ENCODE data around the gene USH2A. TPM values are rescaled to one million over a fixed set of nuclear protein-coding genes. Genes with fewer than 3 reads are reported as not detected.

USH2A gene
- total RNA-seq, 2 donors from 2014 or later: 0.74 TPM; not detected in 1

GRCh38 chr1:215875712-215876111, 547.5 kb downstream of the USH2A start:
- TF ChIP-seq POLR2AphosphoS5 (IDR thresholded peaks at IDR 0.05): no peak
- Histone ChIP-seq H3K27ac (no peak overlapping the region), H3K27me3 (replicated peaks; ENCODE audit: insufficient read depth) (no peaks in the 10 kb centered on the region), H3K4me3 (no peak overlapping the region), H3K36me3 (no peaks in the 10 kb centered on the region), H3K4me1 (replicated peaks) (no peaks in the 10 kb centered on the region), H3K9me3 (no peaks in the 10 kb centered on the region)
- no peak for DNase-seq (ENCODE audit: low spot score)
- WGBS: 84% methylated on average over 1 of the region's 1 CpG
- intact Hi-C loops (cut with DNase I): no loop called here

- no peaks in the 10 kb centered on the region for H3K9me3 ChIP-seq
- intact Hi-C loops (cut with DNase I): no loop called here
- no peaks in the 10 kb centered on the region for H3K36me3 ChIP-seq
- H3K4me1 ChIP-seq (replicated peaks): no peaks in the 10 kb centered on the region
- no peak for TF ChIP-seq POLR2A (IDR thresholded peaks at IDR 0.05)
- TF ChIP-seq CTCF (IDR thresholded peaks at IDR 0.05): no peak
- no peak for TF ChIP-seq POLR2AphosphoS5 (IDR thresholded peaks at IDR 0.05)
- H3K27ac ChIP-seq: no peak overlapping the region
- H3K27me3 ChIP-seq (replicated peaks; ENCODE audit: insufficient read depth): no peaks in the 10 kb centered on the region
- DNase-seq (ENCODE audit: low spot score): no peak
- WGBS: 87% methylated on average over 3 of the region's 3 CpGs
- no peak overlapping the region for H3K4me3 ChIP-seq
Observed at GRCh38 chr1:215875236-215875635, 548.0 kb downstream of the USH2A start.

GRCh38 chr1:215872658-215873057, 550.6 kb downstream of the USH2A start:
- Histone ChIP-seq H3K9me3 (no peaks in the 10 kb centered on the region), H3K4me1 (replicated peaks) (no peaks in the 10 kb centered on the region), H3K4me3 (no peak overlapping the region), H3K36me3 (no peaks in the 10 kb centered on the region), H3K27me3 (replicated peaks; ENCODE audit: insufficient read depth) (no peaks in the 10 kb centered on the region), H3K27ac (no peak overlapping the region)
- no peak for TF ChIP-seq POLR2AphosphoS5 (IDR thresholded peaks at IDR 0.05)
- no peak for TF ChIP-seq POLR2A (IDR thresholded peaks at IDR 0.05)
- no peak for TF ChIP-seq CTCF (IDR thresholded peaks at IDR 0.05)
- intact Hi-C loops (cut with DNase I): no loop called here
- DNase-seq (ENCODE audit: low spot score): no peak
- 74% methylated on average over 3 of the region's 3 CpGs for WGBS

GRCh38 chr1:215868500-215868899, 554.7 kb downstream of the USH2A start:
- no peak for DNase-seq (ENCODE audit: low spot score)
- Histone ChIP-seq H3K4me1 (replicated peaks) (no peaks in the 10 kb centered on the region), H3K27me3 (replicated peaks; ENCODE audit: insufficient read depth) (no peaks in the 10 kb centered on the region), H3K27ac (no peak overlapping the region), H3K36me3 (no peaks in the 10 kb centered on the region), H3K4me3 (no peak overlapping the region), H3K9me3 (no peaks in the 10 kb centered on the region)
- TF ChIP-seq POLR2A (IDR thresholded peaks at IDR 0.05): no peak
- intact Hi-C loops (cut with DNase I): no loop called here
- WGBS: 42% methylated on average over 1 of the region's 1 CpG

GRCh38 chr1:215865060-215865459, 558.2 kb downstream of the USH2A start:
- DNase-seq (ENCODE audit: low spot score): no peak
- Histone ChIP-seq H3K9me3 (no peaks in the 10 kb centered on the region), H3K4me1 (replicated peaks) (no peaks in the 10 kb centered on the region), H3K4me3 (no peak overlapping the region), H3K27ac (no peak overlapping the region), H3K36me3 (no peaks in the 10 kb centered on the region), H3K27me3 (replicated peaks; ENCODE audit: insufficient read depth) (no peaks in the 10 kb centered on the region)
- TF ChIP-seq POLR2A (IDR thresholded peaks at IDR 0.05) (no peak), CTCF (IDR thresholded peaks at IDR 0.05) (no peak), POLR2AphosphoS5 (IDR thresholded peaks at IDR 0.05) (no peak)
- 57% methylated on average over 3 of the region's 3 CpGs for WGBS
- intact Hi-C loops (cut with DNase I): no loop called here

- H3K9me3 ChIP-seq: no peaks in the 10 kb centered on the region
- DNase-seq (ENCODE audit: low spot score): no peak
- no peaks in the 10 kb centered on the region for H3K4me1 ChIP-seq (replicated peaks)
- no peak overlapping the region for H3K27ac ChIP-seq
- H3K27me3 ChIP-seq (replicated peaks; ENCODE audit: insufficient read depth): no peaks in the 10 kb centered on the region
- H3K36me3 ChIP-seq: no peaks in the 10 kb centered on the region
- TF ChIP-seq POLR2A (IDR thresholded peaks at IDR 0.05): no peak
- no peak for TF ChIP-seq CTCF (IDR thresholded peaks at IDR 0.05)
- no peak for TF ChIP-seq POLR2AphosphoS5 (IDR thresholded peaks at IDR 0.05)
- H3K4me3 ChIP-seq: no peak overlapping the region
- intact Hi-C loops (cut with DNase I): no loop called here
Observed at GRCh38 chr1:215863796-215864195, 559.5 kb downstream of the USH2A start.

All from prostate gland (tissue), 2 donors.